CD4-positive, alpha-beta T cell treated with Interleukin-2 at 100 ng/mL for 4 hours (primary cell): ENCODE results near the gene CDH26.

Source experiments
- DNase-seq: peaks from one replicate; pipeline ENCODE4 v3.0.0-alpha.2; 2020; ENCODE audit warnings: low spot score

Gene CDH26

GRCh38 chr20:60046860-60047259 is 88.6 kb downstream of the CDH26 start:
- DNase-seq = no peak

GRCh38 chr20:60048634-60049521 is 90.7 kb downstream of the CDH26 start:
- no peak for DNase-seq

- DNase-seq = no peak
These were observed 91.4 kb downstream of the CDH26 start for GRCh38 chr20:60049601-60050000.

- DNase-seq = no peak
These were observed 92.1 kb downstream of the CDH26 start for GRCh38 chr20:60050193-60050947.

GRCh38 chr20:60051911-60052310 is 93.7 kb downstream of the CDH26 start:
- DNase-seq = no peak

- DNase-seq = no peak
These were observed 94.1 kb downstream of the CDH26 start for GRCh38 chr20:60052322-60052721.

- DNase-seq = no peak
These were observed 95.0 kb downstream of the CDH26 start for GRCh38 chr20:60053125-60053817.

- no peak for DNase-seq
These were observed 95.6 kb downstream of the CDH26 start for GRCh38 chr20:60053818-60054190.

GRCh38 chr20:60054716-60055634 is 96.8 kb downstream of the CDH26 start:
- DNase-seq = no peak

- DNase-seq = peak; percentile 54
These were observed 97.5 kb downstream of the CDH26 start for GRCh38 chr20:60055740-60056139.

- no peak for DNase-seq
These were observed 98.3 kb downstream of the CDH26 start for GRCh38 chr20:60056407-60057122.

GRCh38 chr20:60057123-60057865 is 99.1 kb downstream of the CDH26 start:
- DNase-seq = peak; percentile 71

GRCh38 chr20:60057866-60058807 is 99.9 kb downstream of the CDH26 start:
- peak; percentile 26 for DNase-seq

GRCh38 chr20:60058879-60059278 is 100.7 kb downstream of the CDH26 start:
- DNase-seq = no peak

- DNase-seq = no peak
These were observed 101.9 kb downstream of the CDH26 start for GRCh38 chr20:60060006-60060557.

GRCh38 chr20:60060593-60060992 is 102.4 kb downstream of the CDH26 start:
- DNase-seq = no peak

GRCh38 chr20:60062431-60063047 is 104.3 kb downstream of the CDH26 start:
- no peak for DNase-seq

GRCh38 chr20:60063048-60063451 is 104.8 kb downstream of the CDH26 start:
- DNase-seq = no peak
